Endothelial cell (in vitro differentiated cells): ENCODE data around the gene CHCHD10. TPM values are rescaled to one million over a fixed set of nuclear protein-coding genes. Genes with fewer than 3 reads are reported as not detected.

Experiments used
- DNase-seq: peaks from one replicate; pipeline ENCODE4 v3.0.0; 2021; ENCODE audit warnings: low spot score
- H3K27ac Mint-ChIP-seq: one replicate; pipeline ENCODE4 v1.8.0; 2021; ENCODE audit warnings: mixed read lengths, inconsistent platforms; ENCODE audit not compliant: unreplicated experiment
- H3K27me3 Mint-ChIP-seq: one replicate; pipeline ENCODE4 v1.8.0; 2021; ENCODE audit warnings: mild to moderate bottlenecking, moderate library complexity, mixed read lengths, inconsistent platforms; ENCODE audit not compliant: unreplicated experiment
- H3K36me3 Mint-ChIP-seq: one replicate; pipeline ENCODE4 v1.8.0; 2021; ENCODE audit warnings: mild to moderate bottlenecking, low read depth, mixed read lengths, inconsistent platforms; ENCODE audit not compliant: unreplicated experiment
- H3K4me1 Mint-ChIP-seq: one replicate; pipeline ENCODE4 v1.8.0; 2021; ENCODE audit warnings: mild to moderate bottlenecking, mixed read lengths, inconsistent platforms; ENCODE audit not compliant: unreplicated experiment
- H3K4me3 Mint-ChIP-seq: one replicate; pipeline ENCODE4 v1.8.0; 2021; ENCODE audit warnings: mild to moderate bottlenecking, mixed read lengths, inconsistent platforms; ENCODE audit not compliant: unreplicated experiment
- H3K9me3 Mint-ChIP-seq: one replicate; pipeline ENCODE4 v1.8.0; 2021; ENCODE audit warnings: mixed read lengths, inconsistent platforms; ENCODE audit not compliant: unreplicated experiment
- CTCF ChIP-seq: fragments of 200-600 bp; sonication (generic); IDR thresholded peaks from one replicate; pipeline ENCODE4 v1.5.0; 2021; ENCODE audit warnings: antibody characterized with exemption; ENCODE audit not compliant: unreplicated experiment
- total RNA-seq: library from RNA; stranded (reverse); fragmentation: NEBNext Ultra II Directional; extraction: Animal tissue kit (Norgen Biotek cat#: 25700); gene quantifications from one replicate; pipeline ENCODE4 v1.2.1, GENCODE V29; 2021; ENCODE audit not compliant: unreplicated experiment

The CHCHD10 gene
- total RNA-seq, 1 donor from 2014 or later, result 55.8 TPM

DNA sequence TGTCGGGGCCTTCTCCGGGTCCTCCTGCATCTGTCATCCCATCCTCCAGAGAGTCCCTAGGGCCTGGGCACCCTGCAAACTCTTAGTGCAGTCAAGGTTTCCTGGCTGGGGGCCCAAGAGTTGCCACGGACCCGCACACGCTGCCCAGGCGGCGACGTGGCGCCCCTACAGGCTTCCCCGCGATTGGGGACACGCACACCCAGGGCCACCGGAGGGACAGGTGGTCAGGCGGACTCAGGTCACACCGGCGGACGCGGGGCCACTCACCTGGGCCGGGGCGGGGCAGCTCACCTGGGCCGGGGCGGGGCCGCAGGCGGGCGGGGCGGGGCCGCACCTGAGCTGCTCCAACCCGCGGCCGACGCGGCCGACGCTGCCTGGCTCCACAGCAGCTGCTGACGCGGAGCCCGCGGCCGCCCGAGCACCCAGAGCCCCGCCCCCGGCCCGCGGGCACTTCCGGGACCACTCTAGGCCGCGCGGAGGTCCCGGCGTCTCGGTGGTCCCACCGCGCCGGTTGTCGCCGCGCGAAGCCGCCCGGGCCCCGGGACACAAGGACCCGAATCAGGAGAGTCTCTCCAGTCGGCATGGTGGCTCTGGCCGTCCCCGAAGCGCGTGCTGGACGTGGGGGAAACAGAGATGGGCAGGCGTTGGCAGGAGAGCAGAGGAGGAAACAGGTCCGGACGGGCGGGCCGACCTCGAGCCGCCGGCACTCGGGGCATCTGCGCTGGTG lies 16.9 kb downstream of the CHCHD10 start, which contains the start of gene ZNF70:
TSS of gene ZNF70 (minus strand) at position 399 of the 727 bp plus-strand sequence. CDS start 5,972 bp downstream, outside the sequence.
- H3K27ac Mint-ChIP-seq, result no peak within 1 kb of the TSS
- peak within 1 kb of the TSS; percentile 89 for H3K4me3 Mint-ChIP-seq

DNA sequence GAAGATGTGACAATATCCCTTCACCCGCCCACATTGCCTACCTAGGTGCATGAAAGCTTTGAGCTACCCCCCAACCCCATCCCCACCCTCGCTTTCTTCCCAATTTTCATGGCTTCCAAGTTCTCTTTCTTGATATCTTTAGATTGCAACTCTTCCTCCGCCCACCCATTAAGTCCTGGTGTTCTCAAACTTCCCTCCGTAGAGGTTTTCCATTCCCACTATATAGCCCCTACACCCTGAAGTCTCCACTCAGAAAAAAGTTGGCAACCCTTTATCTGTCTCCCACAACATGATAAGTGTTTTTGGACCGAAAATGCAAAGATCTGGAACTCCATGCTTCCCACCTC lies 17.4 kb downstream of the CHCHD10 start:
- H3K9me3 Mint-ChIP-seq, result no peaks in the 10 kb centered on the region
- peak overlapping the region; percentile 89 for H3K4me3 Mint-ChIP-seq
- TF ChIP-seq CTCF, result no peak
- H3K27ac Mint-ChIP-seq, result no peak overlapping the region
- H3K4me1 Mint-ChIP-seq, result peaks cover 14% of the 10 kb centered on the region
- H3K36me3 Mint-ChIP-seq, result peaks cover 5% of the 10 kb centered on the region
- H3K27me3 Mint-ChIP-seq, result peaks cover 4% of the 10 kb centered on the region
- no peak for DNase-seq

More for the DNA sequence above, 16.9 kb downstream of the CHCHD10 start, which contains the start of gene ZNF70:
- Mint-ChIP-seq H3K36me3 (peaks cover 5% of the 10 kb centered on the region), H3K27me3 (peaks cover 4% of the 10 kb centered on the region), H3K9me3 (no peaks in the 10 kb centered on the region), H3K4me1 (peaks cover 13% of the 10 kb centered on the region)
- DNase-seq, result peak; percentile 82
- TF ChIP-seq CTCF, result no peak

DNA sequence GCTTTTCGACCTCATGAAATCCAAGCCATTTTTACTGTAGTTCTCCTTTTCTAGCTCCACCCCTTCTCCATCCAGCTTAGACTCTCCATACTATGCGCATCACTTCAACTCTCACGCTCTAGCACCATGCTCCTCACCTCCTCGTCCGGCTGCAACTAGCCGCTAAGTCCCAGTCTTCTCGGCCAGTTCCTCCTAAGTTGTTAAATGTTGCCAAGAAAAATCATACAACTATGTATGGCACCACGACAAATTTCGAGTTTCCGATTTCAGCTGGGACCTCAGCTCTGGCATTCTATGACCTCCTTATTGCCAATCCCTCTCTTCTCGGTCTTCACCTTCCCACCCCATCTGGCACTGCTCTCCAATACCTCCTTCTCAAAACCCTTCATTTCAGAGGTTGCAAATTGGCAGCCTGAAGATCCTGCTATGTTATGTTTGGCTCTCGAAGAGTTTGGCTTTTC lies 17.9 kb downstream of the CHCHD10 start:
- TF ChIP-seq CTCF, result no peak
- H3K4me3 Mint-ChIP-seq, result peak overlapping the region; percentile 89
- DNase-seq, result no peak
- no peak overlapping the region for H3K27ac Mint-ChIP-seq
- peaks cover 4% of the 10 kb centered on the region for H3K27me3 Mint-ChIP-seq
- no peaks in the 10 kb centered on the region for H3K9me3 Mint-ChIP-seq
- peaks cover 14% of the 10 kb centered on the region for H3K4me1 Mint-ChIP-seq
- peaks cover 10% of the 10 kb centered on the region for H3K36me3 Mint-ChIP-seq

- Mint-ChIP-seq H3K4me1 (peaks cover 14% of the 10 kb centered on the region), H3K36me3 (peaks cover 26% of the 10 kb centered on the region), H3K27me3 (peaks cover 4% of the 10 kb centered on the region), H3K27ac (no peak overlapping the region), H3K4me3 (no peak overlapping the region), H3K9me3 (no peaks in the 10 kb centered on the region)
- no peak for DNase-seq
- no peak for TF ChIP-seq CTCF
Observed at GRCh38 chr22:23745791-23746190, 22.0 kb downstream of the CHCHD10 start.

DNA sequence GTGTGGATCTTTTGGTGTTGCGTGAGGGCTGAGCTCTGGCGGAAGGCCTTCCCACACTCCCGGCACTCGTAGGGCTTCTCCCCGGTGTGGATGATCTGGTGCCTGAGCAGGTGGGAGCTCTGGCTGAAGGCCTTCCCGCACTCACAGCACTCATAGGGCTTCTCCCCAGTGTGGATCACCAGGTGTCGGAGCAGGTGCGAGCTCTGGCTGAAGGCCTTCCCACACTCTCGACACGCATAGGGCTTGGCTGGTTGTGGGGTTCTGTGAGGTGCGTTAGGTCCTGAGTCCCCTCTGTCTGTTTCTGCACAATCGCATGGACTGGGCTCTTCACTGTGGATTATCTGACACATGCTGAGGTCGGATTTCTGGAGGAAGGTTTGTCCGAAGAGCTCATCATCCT lies 23.3 kb downstream of the CHCHD10 start:
- H3K27me3 Mint-ChIP-seq, result peaks cover 3% of the 10 kb centered on the region
- no peak for DNase-seq
- H3K9me3 Mint-ChIP-seq, result no peaks in the 10 kb centered on the region
- TF ChIP-seq CTCF, result no peak
- H3K4me1 Mint-ChIP-seq, result peaks cover 3% of the 10 kb centered on the region
- no peak overlapping the region for H3K27ac Mint-ChIP-seq
- peak overlapping the region; percentile 72 for H3K4me3 Mint-ChIP-seq
- H3K36me3 Mint-ChIP-seq, result peaks cover 26% of the 10 kb centered on the region
